Duodenal mucosa (tissue), 2 donors: ENCODE data around the gene PROSER2.

Experiments used
- H3K27ac ChIP-seq: one replicate; pipeline ENCODE4 v1.7.0; 2013; ENCODE audit warnings: low read depth, low read length
- H3K27me3 ChIP-seq, 2 donors: one replicate each; pipeline ENCODE4 v1.7.0; 2013; ENCODE audit warnings: low read length in 2 of 2, control low read depth in 1 of 2; ENCODE audit not compliant: insufficient read depth in 2 of 2, control insufficient read depth in 1 of 2
- H3K36me3 ChIP-seq, 2 donors: one replicate each; pipeline ENCODE4 v1.7.0; 2013; ENCODE audit warnings: low read length in 2 of 2, control low read depth in 1 of 2; ENCODE audit not compliant: insufficient read depth in 2 of 2, control insufficient read depth in 1 of 2
- H3K4me1 ChIP-seq, 2 donors: one replicate each; pipeline ENCODE4 v1.7.0; 2013; ENCODE audit warnings: low read length in 2 of 2, control low read depth in 1 of 2; ENCODE audit not compliant: insufficient read depth in 2 of 2, control insufficient read depth in 1 of 2
- H3K4me3 ChIP-seq, 2 donors: one replicate each; pipeline ENCODE4 v1.7.0; 2013; ENCODE audit warnings: low read length in 2 of 2, low read depth in 1 of 2
- H3K9ac ChIP-seq, 2 donors: one replicate each; pipeline ENCODE4 v1.7.0; 2013; ENCODE audit warnings: low read length in 2 of 2, low read depth in 1 of 2
- H3K9me3 ChIP-seq, 2 donors: one replicate each; pipeline ENCODE4 v1.7.0; 2013; ENCODE audit warnings: low read length in 2 of 2, control low read depth in 1 of 2; ENCODE audit not compliant: control insufficient read depth in 1 of 2

PROSER2 gene

GRCh38 chr10:11789956-11790355 lies 33.2 kb upstream of the PROSER2 start:
- Histone ChIP-seq H3K36me3 (no peaks in the 10 kb centered on the region), H3K4me3 (no peak overlapping the region), H3K9me3 (no peaks in the 10 kb centered on the region), H3K27ac (no peak overlapping the region), H3K27me3 (no peaks in the 10 kb centered on the region), H3K4me1 (no peaks in the 10 kb centered on the region), H3K9ac (no peak overlapping the region)

- Histone ChIP-seq H3K27ac (no peak overlapping the region), H3K36me3 (no peaks in the 10 kb centered on the region), H3K4me1 (no peaks in the 10 kb centered on the region), H3K4me3 (no peak overlapping the region), H3K27me3 (no peaks in the 10 kb centered on the region), H3K9me3 (no peaks in the 10 kb centered on the region), H3K9ac (no peak overlapping the region)
Observed at GRCh38 chr10:11793762-11794479, 29.2 kb upstream of the PROSER2 start.

- Histone ChIP-seq H3K36me3 (no peaks in the 10 kb centered on the region), H3K27me3 (no peaks in the 10 kb centered on the region), H3K9me3 (no peaks in the 10 kb centered on the region), H3K4me3 (no peak overlapping the region), H3K27ac (no peak overlapping the region), H3K4me1 (no peaks in the 10 kb centered on the region), H3K9ac (no peak overlapping the region)
Observed at GRCh38 chr10:11794566-11794965, 28.6 kb upstream of the PROSER2 start.

GRCh38 chr10:11795101-11795920 lies 27.8 kb upstream of the PROSER2 start:
- no peaks in the 10 kb centered on the region for H3K36me3 ChIP-seq
- H3K4me3 ChIP-seq, result no peak overlapping the region
- H3K27ac ChIP-seq, result no peak overlapping the region
- no peak overlapping the region for H3K9ac ChIP-seq
- H3K27me3 ChIP-seq, result no peaks in the 10 kb centered on the region
- no peaks in the 10 kb centered on the region for H3K9me3 ChIP-seq
- H3K4me1 ChIP-seq, result no peaks in the 10 kb centered on the region

- Histone ChIP-seq H3K36me3 (no peaks in the 10 kb centered on the region), H3K4me1 (no peaks in the 10 kb centered on the region), H3K9ac (no peak overlapping the region), H3K27ac (no peak overlapping the region), H3K4me3 (no peak overlapping the region), H3K9me3 (no peaks in the 10 kb centered on the region), H3K27me3 (no peaks in the 10 kb centered on the region)
Observed at GRCh38 chr10:11796474-11796873, 26.7 kb upstream of the PROSER2 start.

- Histone ChIP-seq H3K27me3 (no peaks in the 10 kb centered on the region), H3K9me3 (no peaks in the 10 kb centered on the region), H3K4me1 (no peaks in the 10 kb centered on the region), H3K9ac (no peak overlapping the region), H3K4me3 (no peak overlapping the region), H3K36me3 (no peaks in the 10 kb centered on the region), H3K27ac (no peak overlapping the region)
Observed at GRCh38 chr10:11797281-11797680, 25.9 kb upstream of the PROSER2 start.

- no peaks in the 10 kb centered on the region for H3K4me1 ChIP-seq
- no peaks in the 10 kb centered on the region for H3K36me3 ChIP-seq
- no peak overlapping the region for H3K9ac ChIP-seq
- no peak overlapping the region for H3K27ac ChIP-seq
- no peaks in the 10 kb centered on the region for H3K9me3 ChIP-seq
- H3K27me3 ChIP-seq, result no peaks in the 10 kb centered on the region
- no peak overlapping the region for H3K4me3 ChIP-seq
Observed at GRCh38 chr10:11797847-11798633, 25.1 kb upstream of the PROSER2 start.

GRCh38 chr10:11798845-11799735 lies 24.1 kb upstream of the PROSER2 start:
- Histone ChIP-seq H3K27me3 (no peaks in the 10 kb centered on the region), H3K9me3 (no peaks in the 10 kb centered on the region), H3K9ac (no peak overlapping the region), H3K36me3 (no peaks in the 10 kb centered on the region), H3K4me3 (no peak overlapping the region), H3K4me1 (no peaks in the 10 kb centered on the region), H3K27ac (no peak overlapping the region)

GRCh38 chr10:11799736-11800080 lies 23.4 kb upstream of the PROSER2 start:
- Histone ChIP-seq H3K27me3 (no peaks in the 10 kb centered on the region), H3K4me3 (no peak overlapping the region), H3K9ac (no peak overlapping the region), H3K4me1 (no peaks in the 10 kb centered on the region), H3K9me3 (no peaks in the 10 kb centered on the region), H3K27ac (no peak overlapping the region), H3K36me3 (no peaks in the 10 kb centered on the region)
